GM12801 (cell line): ENCODE results near the gene AQP5.

Experiments used
- TF ChIP-seq, protein P1 (sequence below): IDR thresholded peaks from one replicate; pipeline ENCODE4 v1.5.1; 2011; ENCODE audit warnings: control low read depth; ENCODE audit not compliant: insufficient read length; ENCODE audit errors: extremely low read depth

Gene AQP5

DNA sequence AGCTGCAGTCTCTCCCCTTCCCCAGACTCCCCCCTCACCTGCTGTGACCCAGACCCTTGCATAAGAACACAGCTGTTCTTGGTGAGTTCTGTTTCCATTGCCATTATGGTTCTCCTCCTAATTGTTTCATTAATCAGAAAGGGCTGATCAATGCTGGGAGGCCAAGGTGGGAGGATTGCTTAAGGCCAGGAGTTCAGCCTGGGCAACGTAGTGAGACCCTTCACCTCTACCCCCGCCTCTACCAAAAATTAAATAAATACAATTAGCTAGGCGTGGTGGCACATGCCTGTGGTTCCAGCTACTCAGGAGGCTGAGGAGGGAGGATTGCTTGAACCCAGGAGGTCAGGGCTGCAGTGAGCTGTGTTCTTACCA lies 40.8 kb upstream of the AQP5 start:
- TF ChIP-seq, protein P1, sequence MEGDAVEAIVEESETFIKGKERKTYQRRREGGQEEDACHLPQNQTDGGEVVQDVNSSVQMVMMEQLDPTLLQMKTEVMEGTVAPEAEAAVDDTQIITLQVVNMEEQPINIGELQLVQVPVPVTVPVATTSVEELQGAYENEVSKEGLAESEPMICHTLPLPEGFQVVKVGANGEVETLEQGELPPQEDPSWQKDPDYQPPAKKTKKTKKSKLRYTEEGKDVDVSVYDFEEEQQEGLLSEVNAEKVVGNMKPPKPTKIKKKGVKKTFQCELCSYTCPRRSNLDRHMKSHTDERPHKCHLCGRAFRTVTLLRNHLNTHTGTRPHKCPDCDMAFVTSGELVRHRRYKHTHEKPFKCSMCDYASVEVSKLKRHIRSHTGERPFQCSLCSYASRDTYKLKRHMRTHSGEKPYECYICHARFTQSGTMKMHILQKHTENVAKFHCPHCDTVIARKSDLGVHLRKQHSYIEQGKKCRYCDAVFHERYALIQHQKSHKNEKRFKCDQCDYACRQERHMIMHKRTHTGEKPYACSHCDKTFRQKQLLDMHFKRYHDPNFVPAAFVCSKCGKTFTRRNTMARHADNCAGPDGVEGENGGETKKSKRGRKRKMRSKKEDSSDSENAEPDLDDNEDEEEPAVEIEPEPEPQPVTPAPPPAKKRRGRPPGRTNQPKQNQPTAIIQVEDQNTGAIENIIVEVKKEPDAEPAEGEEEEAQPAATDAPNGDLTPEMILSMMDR, result no peak

DNA sequence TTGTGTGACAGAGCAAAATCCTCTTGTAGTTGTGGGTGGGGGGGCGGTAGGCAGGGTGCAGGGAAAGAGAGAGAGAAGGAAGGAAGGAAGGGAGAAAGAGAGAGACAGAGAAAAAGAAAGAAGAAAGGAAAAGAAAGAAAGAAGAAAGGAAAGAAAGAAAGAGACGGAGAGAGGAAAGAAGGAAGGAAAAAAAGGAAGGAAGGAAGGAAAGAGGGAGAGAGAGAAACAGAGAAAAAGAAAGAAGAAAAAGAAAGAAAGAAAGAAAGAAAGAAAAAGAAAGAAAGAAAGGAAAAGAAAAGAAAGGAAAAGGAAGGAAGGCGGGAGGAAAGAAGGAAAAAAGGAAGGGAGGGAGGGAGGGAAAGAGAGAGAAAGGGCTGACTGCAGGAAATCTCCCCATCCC lies 40.4 kb upstream of the AQP5 start:
- TF ChIP-seq, protein P1, result no peak

DNA sequence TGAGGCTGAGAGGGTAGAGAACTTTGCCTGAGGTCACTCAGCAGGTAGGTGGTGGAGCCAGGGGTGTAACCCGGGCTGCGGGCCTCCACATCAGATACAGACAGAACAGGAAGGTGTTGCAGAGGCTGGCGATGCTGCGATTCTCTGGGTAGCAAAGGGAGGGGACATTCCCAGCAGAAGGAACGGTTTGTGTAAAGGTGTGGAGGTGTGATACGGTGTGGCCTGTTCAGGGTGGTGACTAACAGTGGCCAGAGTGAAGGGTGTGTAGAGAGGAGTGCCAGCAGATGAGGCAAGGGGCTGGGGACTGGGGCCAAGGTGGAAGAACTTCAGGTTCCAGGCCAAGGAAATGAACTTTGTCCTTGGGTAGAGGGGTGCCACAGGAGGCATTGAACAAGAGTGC lies 39.7 kb upstream of the AQP5 start:
- TF ChIP-seq, protein P1, result no peak

DNA sequence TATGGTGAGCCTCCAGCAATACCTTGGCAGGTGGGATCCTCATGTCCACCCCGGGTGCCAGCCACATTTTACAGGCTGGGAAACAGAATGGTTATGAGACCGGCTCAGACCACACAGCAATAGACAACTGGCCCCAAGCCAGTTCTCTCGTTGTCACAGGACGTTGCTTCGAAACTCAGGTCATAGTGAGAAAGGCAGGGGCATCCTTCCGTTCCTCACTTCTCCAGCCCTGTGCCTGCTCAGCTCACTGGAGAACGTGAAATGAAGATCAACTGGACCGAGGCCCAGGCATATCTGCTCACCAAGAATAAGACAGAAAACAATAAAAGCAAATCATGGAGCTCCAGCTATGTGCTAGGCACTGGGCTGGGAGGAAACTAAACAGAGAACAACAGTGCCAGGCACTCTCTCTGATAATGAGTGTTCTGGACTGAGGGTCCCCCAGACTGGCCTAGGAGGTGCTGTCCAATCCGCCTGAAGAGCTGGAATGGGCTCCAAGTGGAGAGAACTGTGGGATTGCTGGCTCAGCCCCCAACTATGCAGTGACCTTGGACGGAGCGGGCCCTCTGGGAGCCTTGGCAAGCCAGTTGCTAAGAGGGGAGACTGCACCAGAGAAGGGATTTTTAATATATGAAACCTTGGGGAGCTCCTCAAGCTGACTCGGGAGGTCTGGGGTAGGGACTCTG lies 39.2 kb upstream of the AQP5 start:
- TF ChIP-seq, protein P1, result no peak

DNA sequence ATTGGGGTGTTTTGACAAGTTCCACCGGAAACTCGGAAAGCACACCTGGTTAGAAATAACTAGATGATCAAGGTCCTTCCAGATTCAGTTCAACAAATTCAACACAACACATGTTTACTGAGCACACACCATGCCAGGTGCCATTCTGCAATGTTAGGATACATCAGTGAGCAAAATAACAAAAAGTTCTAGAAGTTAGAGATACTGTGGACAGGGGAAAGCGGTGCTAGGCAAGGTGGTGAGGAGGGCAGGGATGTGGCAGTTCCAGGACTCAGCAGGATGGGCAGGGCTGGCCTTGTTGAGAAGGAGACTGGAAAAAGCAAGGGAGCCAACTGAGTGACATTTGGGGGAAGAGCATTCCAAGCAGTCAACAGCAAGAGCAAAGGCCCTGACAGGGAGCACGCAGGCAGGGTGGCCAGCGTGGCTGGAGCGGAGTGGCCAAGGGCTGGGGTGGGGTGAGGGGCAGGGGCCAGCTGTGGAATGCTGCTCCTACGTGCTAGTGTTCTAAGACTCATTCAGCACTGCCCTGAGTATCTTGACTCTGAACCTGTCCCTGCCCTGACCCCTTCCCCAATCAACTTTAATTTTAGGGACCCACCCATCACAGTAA lies 38.5 kb upstream of the AQP5 start:
- TF ChIP-seq, protein P1, result no peak

DNA sequence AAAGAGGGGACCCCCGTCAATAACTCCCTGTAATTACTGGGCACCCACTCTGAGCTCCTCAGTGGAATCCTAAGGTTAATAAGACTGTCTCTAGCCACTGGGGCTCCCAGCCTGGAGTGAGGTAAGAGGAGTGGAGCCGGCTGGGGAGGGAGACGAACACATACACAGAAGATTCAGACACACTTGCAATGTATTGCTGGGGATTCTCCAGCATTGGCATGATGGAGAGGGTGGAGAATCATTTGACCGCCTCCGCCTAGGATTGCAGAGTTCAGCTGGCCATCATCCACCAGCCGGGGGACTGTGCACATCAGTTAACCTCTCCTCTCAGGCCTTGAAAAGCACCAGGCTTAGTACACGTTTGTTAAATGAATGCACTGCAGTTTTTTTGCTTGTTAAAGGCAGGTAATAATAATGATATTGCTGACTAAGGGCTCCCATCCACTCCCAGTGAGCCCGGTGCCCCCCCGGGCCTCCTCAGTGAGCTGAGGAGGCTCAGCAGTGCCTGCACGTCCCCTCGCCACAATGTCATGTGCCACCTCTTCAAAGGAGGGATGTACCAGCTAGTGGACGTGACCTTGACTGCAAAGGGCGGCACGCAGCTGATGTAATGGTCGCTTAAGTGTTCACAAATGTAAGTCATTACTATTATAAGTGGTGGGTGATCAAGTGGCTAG lies 37.7 kb upstream of the AQP5 start:
- TF ChIP-seq, protein P1, result no peak

DNA sequence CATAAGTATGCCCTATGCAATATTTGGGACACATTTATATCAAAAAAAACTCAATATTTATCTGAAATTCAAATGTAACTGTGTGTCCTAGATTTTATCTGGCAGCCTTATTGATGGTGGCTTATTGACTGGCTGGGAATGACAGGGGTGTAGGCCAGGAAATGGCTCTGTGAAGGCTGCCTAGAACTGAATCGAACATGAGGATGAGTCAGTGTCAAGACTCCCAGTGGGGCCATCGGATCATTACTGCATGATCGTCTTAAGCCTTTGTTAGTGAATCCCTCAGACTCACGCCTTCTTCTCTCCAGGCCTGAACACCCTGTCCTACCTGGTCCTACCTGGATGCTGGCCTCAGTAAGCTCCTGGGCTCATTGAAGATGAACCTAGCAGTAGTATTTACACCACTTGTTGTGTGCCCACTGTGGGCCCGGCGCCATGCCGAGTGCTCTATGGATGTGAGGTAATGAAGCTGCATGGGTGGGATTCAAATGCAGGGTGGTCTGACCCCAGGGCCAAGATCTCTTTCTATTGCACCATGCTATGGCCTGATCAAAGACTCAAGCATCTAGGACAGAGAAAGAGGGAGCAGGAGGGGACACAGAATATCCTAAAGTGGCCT lies 36.9 kb upstream of the AQP5 start:
- TF ChIP-seq, protein P1, result no peak
